H1 (cell line): ENCODE measurements around the gene MICU2. TPM values are rescaled to one million over a fixed set of nuclear protein-coding genes. Genes with fewer than 3 reads are reported as not detected.

ENCODE experiments used
- CTCF ChIA-PET: fragments of 300-600 bp; sonication (Branson Sonifier 250); formaldehyde crosslinking; loops from one replicate; lab custom pipeline; 2021; ENCODE audit not compliant: partially characterized antibody; lab: Charles Lee
- POLR2A ChIA-PET: fragments of 300-600 bp; sonication (Branson Sonifier 250); formaldehyde crosslinking; loops from one replicate; lab custom pipeline; 2021; ENCODE audit warnings: inconsistent platforms; ENCODE audit not compliant: partially characterized antibody; lab: Charles Lee
- DNase-seq, 2 experiments: peaks; one replicate each; pipeline versions ENCODE4 v3.0.0 to v3.0.0-alpha.2; 2010 to 2022; ENCODE audit warnings: low spot score in 2 of 2, low read depth in 1 of 2, mixed read lengths in 1 of 2
- FAIRE-seq: peaks from 2 replicates; lab custom pipeline; 2011; peaks lifted over from hg19 to GRCh38; lab: Jason Lieb, UNC
- H2AFZ ChIP-seq: 2 replicates; pipeline ENCODE4 v1.8.1; 2012; ENCODE audit warnings: low read length, inconsistent platforms
- H2AK5ac ChIP-seq: 2 replicates; pipeline ENCODE4 v1.6.1; 2013; ENCODE audit warnings: low read depth, low read length
- H2BK120ac ChIP-seq: replicated peaks from 2 replicates; pipeline ENCODE3; 2013; ENCODE audit warnings: low read depth, low read length, inconsistent platforms
- H2BK12ac ChIP-seq: 2 replicates; pipeline ENCODE4 v1.6.1; 2013; ENCODE audit warnings: low read depth, low read length
- H2BK15ac ChIP-seq: 2 replicates; pipeline ENCODE4 v1.6.1; 2013; ENCODE audit warnings: low read length
- H2BK20ac ChIP-seq: 2 replicates; pipeline ENCODE4 v1.6.1; 2013; ENCODE audit warnings: low read length
- H2BK5ac ChIP-seq: 2 replicates; pipeline ENCODE4 v1.6.1; 2013; ENCODE audit warnings: low read depth, low read length
- H3K14ac ChIP-seq: 2 replicates; pipeline ENCODE4 v1.6.1; 2013; ENCODE audit warnings: inconsistent platforms; ENCODE audit not compliant: insufficient read length
- H3K18ac ChIP-seq: 2 replicates; pipeline ENCODE4 v1.6.1; 2013; ENCODE audit warnings: low read length; ENCODE audit errors: extremely low read depth
- H3K23ac ChIP-seq: 2 replicates; pipeline ENCODE4 v1.6.1; 2013; ENCODE audit warnings: inconsistent platforms; ENCODE audit not compliant: insufficient read length
- H3K23me2 ChIP-seq: 2 replicates; pipeline ENCODE4 v1.6.1; 2013; ENCODE audit warnings: low read depth, low read length
- H3K27ac ChIP-seq: 2 replicates; pipeline ENCODE4 v1.6.1; 2011; ENCODE audit warnings: low read depth, low read length, inconsistent platforms
- H3K27me3 ChIP-seq, 4 experiments: replicated peaks in 1 of 4; 1 replicate in 1 of 4; 2 replicates in 3 of 4; pipeline versions ENCODE4 v1.6.1 to v1.8.1; 2011 to 2013; ENCODE audit warnings: low read length in 3 of 4, mild to moderate bottlenecking in 3 of 4, inconsistent platforms in 2 of 4, mixed read lengths in 2 of 4, moderate library complexity in 1 of 4; ENCODE audit not compliant: control insufficient read depth in 3 of 4, insufficient read depth in 3 of 4; ENCODE audit errors: extremely low read depth in 1 of 4
- H3K36me3 ChIP-seq, 4 experiments: 2 replicates each; pipeline versions ENCODE4 v1.6.1 to v1.8.1; 2011 to 2013; ENCODE audit warnings: mild to moderate bottlenecking in 4 of 4, low read length in 3 of 4, moderate library complexity in 2 of 4, control low read depth in 1 of 4, inconsistent platforms in 1 of 4; ENCODE audit not compliant: insufficient read depth in 4 of 4, control insufficient read depth in 2 of 4
- H3K4ac ChIP-seq: replicated peaks from 2 replicates; pipeline ENCODE3; 2013; ENCODE audit warnings: low read length, low read depth, mixed read lengths, inconsistent platforms; ENCODE audit not compliant: insufficient read length
- H3K4me1 ChIP-seq, 4 experiments: replicated peaks in 1 of 4; 1 replicate in 1 of 4; 2 replicates in 3 of 4; pipeline versions ENCODE4 v1.6.1 to v1.8.1; 2011 to 2013; ENCODE audit warnings: low read length in 3 of 4, inconsistent platforms in 2 of 4, mixed read lengths in 1 of 4; ENCODE audit not compliant: insufficient read depth in 4 of 4, control insufficient read depth in 3 of 4
- H3K4me2 ChIP-seq, 2 experiments: 2 replicates each; pipeline versions ENCODE4 v1.6.1 to v1.8.1; 2011 to 2013; ENCODE audit warnings: low read depth in 2 of 2, low read length in 2 of 2, control low read depth in 1 of 2, inconsistent platforms in 1 of 2, mild to moderate bottlenecking in 1 of 2; ENCODE audit not compliant: insufficient read depth in 1 of 2
- H3K4me3 ChIP-seq, 4 experiments: fragments of 200-600, 300-600 bp in 1 of 4; sonication (generic), shearing (Covaris generic), sonication (Bioruptor Twin) in 1 of 4; 2 replicates each; pipeline versions ENCODE4 v1.5.1 to v1.8.1; 2011 to 2016; ENCODE audit warnings: low read length in 4 of 4, low read depth in 3 of 4, control low read depth in 2 of 4, inconsistent platforms in 2 of 4, mild to moderate bottlenecking in 2 of 4, mixed read lengths in 1 of 4, moderate library complexity in 1 of 4; ENCODE audit not compliant: insufficient read depth in 2 of 4; ENCODE audit errors: extremely low read depth in 1 of 4
- H3K56ac ChIP-seq: replicated peaks from 2 replicates; pipeline ENCODE3; 2013; ENCODE audit warnings: low read depth, mild to moderate bottlenecking, mixed read lengths, low read length, inconsistent platforms; ENCODE audit not compliant: insufficient read length
- H3K79me1 ChIP-seq: 2 replicates; pipeline ENCODE4 v1.6.1; 2013; ENCODE audit warnings: low read depth, low read length, control low read depth
- H3K79me2 ChIP-seq, 2 experiments: 2 replicates each; pipeline versions ENCODE4 v1.6.1 to v1.8.1; 2012 to 2013; ENCODE audit warnings: low read length in 2 of 2, mild to moderate bottlenecking in 2 of 2, inconsistent platforms in 1 of 2; ENCODE audit not compliant: insufficient read depth in 2 of 2, control insufficient read depth in 1 of 2
- H3K9ac ChIP-seq, 4 experiments: replicated peaks in 1 of 4; 1 replicate in 1 of 4; 2 replicates in 3 of 4; pipeline versions ENCODE4 v1.6.1 to v1.8.1; 2011 to 2013; ENCODE audit warnings: low read depth in 3 of 4, low read length in 3 of 4, control low read depth in 2 of 4, mild to moderate bottlenecking in 2 of 4, moderate library complexity in 2 of 4, inconsistent platforms in 1 of 4; ENCODE audit errors: extremely low read depth in 1 of 4
- H3K9me3 ChIP-seq, 2 experiments: 2 replicates each; pipeline versions ENCODE4 v1.6.1 to v1.8.1; 2012 to 2013; ENCODE audit warnings: mild to moderate bottlenecking in 2 of 2, moderate library complexity in 2 of 2, control low read depth in 1 of 2, inconsistent platforms in 1 of 2, low read depth in 1 of 2, low read length in 1 of 2, mixed read lengths in 1 of 2; ENCODE audit not compliant: insufficient read depth in 2 of 2
- H4K20me1 ChIP-seq, 2 experiments: replicated peaks in 1 of 2; 2 replicates each; pipeline versions ENCODE3 to v1.8.1; 2011 to 2013; ENCODE audit warnings: inconsistent platforms in 2 of 2, low read length in 2 of 2, mild to moderate bottlenecking in 1 of 2; ENCODE audit not compliant: insufficient read depth in 2 of 2, control insufficient read depth in 1 of 2
- H4K5ac ChIP-seq: 2 replicates; pipeline ENCODE4 v1.6.1; 2013; ENCODE audit warnings: low read length, low read depth, mixed read lengths, inconsistent platforms; ENCODE audit not compliant: insufficient read length
- H4K8ac ChIP-seq: 2 replicates; pipeline ENCODE4 v1.8.0; 2013; ENCODE audit warnings: mild to moderate bottlenecking, moderate library complexity, low read length, inconsistent platforms; ENCODE audit not compliant: insufficient read depth; ENCODE audit errors: extremely low read depth
- H4K91ac ChIP-seq: replicated peaks from 2 replicates; pipeline ENCODE3; 2013; ENCODE audit warnings: low read length, mixed read lengths, inconsistent platforms; ENCODE audit not compliant: insufficient read length
- BACH1 ChIP-seq: IDR thresholded peaks from 2 replicates; pipeline ENCODE4 v1.6.1; 2012; ENCODE audit warnings: low read length, improper control_type of control experiment
- RNF2 ChIP-seq: fragments of 200-900, 300-1000 bp; sonication (generic); IDR thresholded peaks from 2 replicates; pipeline ENCODE4 v1.7.1; 2016; ENCODE audit warnings: borderline replicate concordance, low read depth, mild to moderate bottlenecking, antibody characterized with exemption, low read length; ENCODE audit not compliant: poor library complexity, severe bottlenecking; ENCODE audit errors: missing control alignments
- TCF12 ChIP-seq: IDR thresholded peaks from 2 replicates; pipeline ENCODE4 v1.6.1; 2011; ENCODE audit warnings: low read depth, mild to moderate bottlenecking, low read length
- WGBS, 2 experiments: shearing (Covaris generic) in 1 of 2; methylation state at CpG; one replicate each; pipeline versions ENCODE4 v1.1.6 to v1.1.7; 2013 to 2015; ENCODE audit warnings: low lambda C conversion rate in 2 of 2, mixed read lengths in 2 of 2, inconsistent platforms in 1 of 2, low coverage in 1 of 2, missing lambda C conversion rate in 1 of 2; ENCODE audit not compliant: insufficient replicate concordance in 2 of 2, insufficient coverage in 1 of 2, insufficient read length in 1 of 2; ENCODE audit errors: extremely low coverage in 1 of 2, missing lambda C conversion rate in 1 of 2; 5-methylcytosine and 5-hydroxymethylcytosine counted together
- polyA plus RNA-seq, 7 experiments: library from polyadenylated mRNA; depleted of rRNA in 3 of 7; stranded (reverse) in 5 of 7; unstranded in 2 of 7; fragments of >200 nt in 5 of 7; fragments of 200-250 nt in 2 of 7; gene quantifications; 1 replicate in 5 of 7; 2 replicates in 1 of 7; 4 replicates in 1 of 7; pipeline versions ENCODE4 v1.2.1 to v1.2.3, GENCODE V29; 2011 to 2013; ENCODE audit warnings: missing spikeins in 2 of 7, mixed read lengths in 2 of 7
- total RNA-seq: library from RNA; stranded (reverse); fragmentation: NEBNext Ultra II Directional; extraction: Animal tissue kit (Norgen Biotek cat#: 25700); gene quantifications from 2 replicates; pipeline ENCODE4 v1.2.1, GENCODE V29; 2021

Gene MICU2
- total and polyA plus RNA-seq, 2 of the 8 experiments (the other 6 are each of a cell fraction or from before 2014, with no cell fraction given): 34.6 to 36.5 TPM

DNA sequence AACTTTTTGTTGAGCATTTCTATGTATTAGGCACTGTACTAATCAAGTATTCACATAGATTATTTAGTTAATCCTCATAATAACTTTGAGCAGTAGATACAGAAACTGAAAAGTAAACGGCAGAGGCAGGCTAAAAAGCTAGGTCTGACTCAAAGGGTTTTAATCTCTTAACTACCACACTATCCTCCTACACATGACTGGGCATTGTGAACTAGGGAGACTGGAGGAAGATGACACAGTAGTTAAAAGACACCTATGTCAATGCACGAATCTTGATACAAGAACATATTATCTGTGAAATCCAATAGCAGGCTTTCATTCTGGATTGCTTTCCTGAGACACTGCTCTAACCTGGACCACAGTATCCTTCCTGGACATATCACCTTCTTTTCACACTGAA lies 36.3 kb downstream of the MICU2 start:
- no peak overlapping the region for H3K4ac ChIP-seq
- H3K9me3 ChIP-seq: no peaks in the 10 kb centered on the region
- peaks cover 0 to 2% (median 0%) of the 10 kb centered on the region in 4 experiments; a peak in 1 of 7 replicates for H3K4me1 ChIP-seq
- no peak overlapping the region for H3K56ac ChIP-seq
- no peak overlapping the region for H3K14ac ChIP-seq
- H2BK15ac ChIP-seq: no peak overlapping the region
- no peak overlapping the region for H2BK120ac ChIP-seq
- no peak overlapping the region for H3K4me3 ChIP-seq
- H3K79me2 ChIP-seq: peaks cover 0 to 9% of the 10 kb centered on the region in 2 experiments; a peak in 1 of 4 replicates
- H2BK5ac ChIP-seq: no peak overlapping the region
- H4K8ac ChIP-seq: no peak overlapping the region
- no peak for FAIRE-seq
- no peak overlapping the region for H2AK5ac ChIP-seq
- H3K23ac ChIP-seq: no peak overlapping the region
- no peaks in the 10 kb centered on the region for H3K79me1 ChIP-seq
- H3K27me3 ChIP-seq: no peaks in the 10 kb centered on the region
- no peak overlapping the region for H4K5ac ChIP-seq
- H2BK20ac ChIP-seq: no peak overlapping the region
- H2AFZ ChIP-seq: no peak overlapping the region
- no peaks in the 10 kb centered on the region for H3K23me2 ChIP-seq
- DNase-seq: no peak
- whole genome bisulfite sequencing, 2 experiments: 84% methylated on average over 2 of the region's 2 CpGs; no CpG with 5 or more reads in 1 of the 2 experiments
- ChIA-PET CTCF (interaction anchor here (1.3 to 2.2 kb wide), 2 partner anchors 9 to 73 kb away, joined by 4 to 11 read pairs; no protein-coding TSS in a partner anchor), POLR2A (no interaction called here)
- TF ChIP-seq TCF12: no peak
- no peak for TF ChIP-seq BACH1
- TF ChIP-seq RNF2: no peak
- H3K36me3 ChIP-seq: peaks cover 0 to 16% (median 6%) of the 10 kb centered on the region in 4 experiments; a peak in 5 of 8 replicates
- no peak overlapping the region for H3K18ac ChIP-seq
- no peak overlapping the region for H3K4me2 ChIP-seq
- H2BK12ac ChIP-seq: no peak overlapping the region
- H3K27ac ChIP-seq: no peak overlapping the region
- peaks cover 0 to 2% of the 10 kb centered on the region in 2 experiments for H4K20me1 ChIP-seq
- no peak overlapping the region for H3K9ac ChIP-seq
- H4K91ac ChIP-seq: no peak overlapping the region
